Measurements from ENCODE around the gene TIGD4.

Gene TIGD4

GRCh38 chr4:152819026-152819645, 39.6 kb upstream of the TIGD4 start:
- H3K4me3 ChIP-seq (ENCODE audit: low read depth, low read length), result no peak overlapping the region
- no peak for DNase-seq
- H3K27me3 ChIP-seq, result no peaks in the 10 kb centered on the region

GRCh38 chr4:152817331-152817730, 37.8 kb upstream of the TIGD4 start:
- no peak overlapping the region for H3K4me3 ChIP-seq (ENCODE audit: low read depth, low read length)
- TF ChIP-seq, protein P1, sequence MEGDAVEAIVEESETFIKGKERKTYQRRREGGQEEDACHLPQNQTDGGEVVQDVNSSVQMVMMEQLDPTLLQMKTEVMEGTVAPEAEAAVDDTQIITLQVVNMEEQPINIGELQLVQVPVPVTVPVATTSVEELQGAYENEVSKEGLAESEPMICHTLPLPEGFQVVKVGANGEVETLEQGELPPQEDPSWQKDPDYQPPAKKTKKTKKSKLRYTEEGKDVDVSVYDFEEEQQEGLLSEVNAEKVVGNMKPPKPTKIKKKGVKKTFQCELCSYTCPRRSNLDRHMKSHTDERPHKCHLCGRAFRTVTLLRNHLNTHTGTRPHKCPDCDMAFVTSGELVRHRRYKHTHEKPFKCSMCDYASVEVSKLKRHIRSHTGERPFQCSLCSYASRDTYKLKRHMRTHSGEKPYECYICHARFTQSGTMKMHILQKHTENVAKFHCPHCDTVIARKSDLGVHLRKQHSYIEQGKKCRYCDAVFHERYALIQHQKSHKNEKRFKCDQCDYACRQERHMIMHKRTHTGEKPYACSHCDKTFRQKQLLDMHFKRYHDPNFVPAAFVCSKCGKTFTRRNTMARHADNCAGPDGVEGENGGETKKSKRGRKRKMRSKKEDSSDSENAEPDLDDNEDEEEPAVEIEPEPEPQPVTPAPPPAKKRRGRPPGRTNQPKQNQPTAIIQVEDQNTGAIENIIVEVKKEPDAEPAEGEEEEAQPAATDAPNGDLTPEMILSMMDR (IDR thresholded peaks at IDR 0.05; ENCODE audit: low read depth, low read length), result no peak
- H3K9me3 ChIP-seq, result no peaks in the 10 kb centered on the region; the same call in 1 of the 2 replicates
- no peaks in the 10 kb centered on the region for H3K27me3 ChIP-seq
- no peak for DNase-seq
- H3K4me1 ChIP-seq, result no peaks in the 10 kb centered on the region
- H3K36me3 ChIP-seq, result no peaks in the 10 kb centered on the region; the same call in 1 of the 2 replicates

More at GRCh38 chr4:152819026-152819645, 39.6 kb upstream of the TIGD4 start:
- Histone ChIP-seq H3K9me3 (no peaks in the 10 kb centered on the region; the same call in 1 of the 2 replicates), H3K36me3 (no peaks in the 10 kb centered on the region; the same call in 1 of the 2 replicates), H3K4me1 (no peaks in the 10 kb centered on the region)
- TF ChIP-seq, protein P1 (IDR thresholded peaks at IDR 0.05; ENCODE audit: low read depth, low read length), result no peak

- no peak for DNase-seq
- Histone ChIP-seq H3K4me3 (ENCODE audit: low read depth, low read length) (no peak overlapping the region), H3K4me1 (no peaks in the 10 kb centered on the region), H3K9me3 (no peaks in the 10 kb centered on the region; the same call in 1 of the 2 replicates), H3K36me3 (no peaks in the 10 kb centered on the region; the same call in 1 of the 2 replicates), H3K27me3 (no peaks in the 10 kb centered on the region)
- TF ChIP-seq, protein P1 (IDR thresholded peaks at IDR 0.05; ENCODE audit: low read depth, low read length), result no peak
Observed at GRCh38 chr4:152815078-152815477, 35.5 kb upstream of the TIGD4 start.

DNA sequence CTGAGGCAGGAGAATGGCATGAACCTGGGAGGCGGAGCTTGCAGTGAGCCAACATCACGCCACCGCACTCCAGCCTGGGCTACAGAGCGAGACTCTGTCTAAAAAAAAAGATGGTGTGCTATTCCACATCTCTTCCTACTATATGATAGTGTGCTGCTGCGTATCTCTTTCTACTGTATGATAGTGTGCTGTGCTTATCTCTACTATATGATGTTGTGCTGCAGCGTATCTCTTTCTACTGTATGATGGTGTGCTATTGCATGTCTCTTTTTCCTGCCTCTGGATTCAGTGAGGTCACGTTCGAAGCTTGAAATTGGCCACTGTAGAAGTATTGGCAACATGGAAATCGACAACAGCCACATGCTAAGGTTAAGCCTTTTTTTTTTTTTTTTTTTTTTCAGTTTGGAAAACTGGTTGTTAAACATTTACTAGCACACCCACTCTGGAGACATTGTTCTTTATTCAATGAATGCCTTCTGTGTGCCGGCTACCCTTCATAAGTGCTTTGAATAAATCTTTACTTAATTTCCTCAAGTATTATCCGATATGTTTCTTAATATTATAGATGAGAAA, 31.3 kb upstream of the TIGD4 start:
- Histone ChIP-seq H3K27me3 (no peaks in the 10 kb centered on the region), H3K4me3 (ENCODE audit: low read depth, low read length) (no peak overlapping the region), H3K4me1 (no peaks in the 10 kb centered on the region), H3K9me3 (no peaks in the 10 kb centered on the region), H3K36me3 (no peaks in the 10 kb centered on the region)
- TF ChIP-seq, protein P1 (IDR thresholded peaks at IDR 0.05; ENCODE audit: low read depth, low read length), result no peak
- DNase-seq, result no peak

GRCh38 chr4:152808670-152809069, 29.1 kb upstream of the TIGD4 start:
- DNase-seq, result no peak
- Histone ChIP-seq H3K4me3 (ENCODE audit: low read depth, low read length) (no peak overlapping the region), H3K4me1 (no peaks in the 10 kb centered on the region), H3K9me3 (no peaks in the 10 kb centered on the region), H3K27me3 (no peaks in the 10 kb centered on the region), H3K36me3 (no peaks in the 10 kb centered on the region)
- TF ChIP-seq, protein P1 (IDR thresholded peaks at IDR 0.05; ENCODE audit: low read depth, low read length), result no peak

GRCh38 chr4:152807294-152807829, 27.8 kb upstream of the TIGD4 start:
- no peak for DNase-seq
- H3K9me3 ChIP-seq, result no peaks in the 10 kb centered on the region
- no peaks in the 10 kb centered on the region for H3K36me3 ChIP-seq
- no peak overlapping the region for H3K4me3 ChIP-seq (ENCODE audit: low read depth, low read length)
- TF ChIP-seq, protein P1 (IDR thresholded peaks at IDR 0.05; ENCODE audit: low read depth, low read length), result no peak
- H3K4me1 ChIP-seq, result peaks cover 5% of the 10 kb centered on the region; the same call in 1 of the 2 replicates
- H3K27me3 ChIP-seq, result no peaks in the 10 kb centered on the region

All from BE2C (cell line).